ENCODE data around the gene CCNB2.
"Not testable (repeated sequence)": the region's sequence is repeated elsewhere in the genome, so short reads cannot be mapped to it uniquely, and the experiment has no call there.

DNA sequence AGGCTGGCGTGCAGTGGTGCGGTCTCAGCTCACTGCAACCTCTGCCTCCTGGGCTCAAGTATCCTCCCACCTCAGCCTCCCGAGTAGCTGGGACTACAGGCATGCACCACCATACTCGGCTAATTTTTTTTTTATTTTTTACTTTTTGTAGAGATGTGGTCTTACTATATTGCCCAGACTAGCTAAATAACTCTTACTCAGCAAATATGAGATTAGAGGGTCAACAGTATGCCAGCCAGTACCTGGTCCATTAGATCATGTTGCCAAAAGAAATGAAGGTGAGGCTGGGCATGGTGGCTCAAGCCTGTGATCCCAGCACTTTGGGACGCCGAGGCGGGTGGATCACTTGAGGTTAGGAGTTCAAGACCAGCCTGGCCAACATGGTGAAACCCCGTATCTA, 57.1 kb downstream of the CCNB2 start:
- TF ChIP-seq TARDBP (IDR thresholded peaks at IDR 0.05); LEF1 (IDR thresholded peaks at IDR 0.05; ENCODE audit: borderline replicate concordance); SP1 (IDR thresholded peaks at IDR 0.05); L3MBTL2 (conservative IDR thresholded peaks at IDR 0.05); BHLHE40 (IDR thresholded peaks at IDR 0.05; ENCODE audit: borderline replicate concordance); FOXK2 (IDR thresholded peaks at IDR 0.05); FOXM1 (IDR thresholded peaks at IDR 0.05; ENCODE audit: borderline replicate concordance); ARNT (IDR thresholded peaks at IDR 0.05); FOXA1 (IDR thresholded peaks at IDR 0.05); HDGF (IDR thresholded peaks at IDR 0.05; ENCODE audit: borderline replicate concordance): not testable (repeated sequence)
- TF ChIP-seq, protein P1, sequence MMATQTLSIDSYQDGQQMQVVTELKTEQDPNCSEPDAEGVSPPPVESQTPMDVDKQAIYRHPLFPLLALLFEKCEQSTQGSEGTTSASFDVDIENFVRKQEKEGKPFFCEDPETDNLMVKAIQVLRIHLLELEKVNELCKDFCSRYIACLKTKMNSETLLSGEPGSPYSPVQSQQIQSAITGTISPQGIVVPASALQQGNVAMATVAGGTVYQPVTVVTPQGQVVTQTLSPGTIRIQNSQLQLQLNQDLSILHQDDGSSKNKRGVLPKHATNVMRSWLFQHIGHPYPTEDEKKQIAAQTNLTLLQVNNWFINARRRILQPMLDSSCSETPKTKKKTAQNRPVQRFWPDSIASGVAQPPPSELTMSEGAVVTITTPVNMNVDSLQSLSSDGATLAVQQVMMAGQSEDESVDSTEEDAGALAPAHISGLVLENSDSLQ (IDR thresholded peaks at IDR 0.05): not testable (repeated sequence)
